HG03575 (cell line): Measurements from ENCODE around the gene AOPEP.

Experiments used
- ATAC-seq: cut with Tn5 transposase; IDR thresholded peaks from one replicate; pipeline ENCODE4 v1.9.1; 2021; ENCODE audit not compliant: unreplicated experiment, insufficient number of reproducible peaks, low FRiP score; ENCODE audit errors: extremely low read depth

Gene AOPEP

GRCh38 chr9:95085036-95085770 is 358.7 kb downstream of the AOPEP start:
- ATAC-seq = no peak

- no peak for ATAC-seq
These were observed 359.5 kb downstream of the AOPEP start for GRCh38 chr9:95085861-95086563.

GRCh38 chr9:95086564-95086955 is 360.1 kb downstream of the AOPEP start:
- no peak for ATAC-seq

- no peak for ATAC-seq
These were observed 361.3 kb downstream of the AOPEP start for GRCh38 chr9:95087659-95088242.

GRCh38 chr9:95088421-95089161 is 362.1 kb downstream of the AOPEP start:
- ATAC-seq = no peak

- ATAC-seq = no peak
These were observed 362.9 kb downstream of the AOPEP start for GRCh38 chr9:95089257-95090022.

- no peak for ATAC-seq
These were observed 363.7 kb downstream of the AOPEP start for GRCh38 chr9:95090023-95090791.

- ATAC-seq = no peak
These were observed 364.5 kb downstream of the AOPEP start for GRCh38 chr9:95090871-95091577.

GRCh38 chr9:95091601-95092261 is 365.2 kb downstream of the AOPEP start:
- ATAC-seq = no peak

GRCh38 chr9:95092262-95093072 is 366.0 kb downstream of the AOPEP start:
- no peak for ATAC-seq

- no peak for ATAC-seq
These were observed 367.1 kb downstream of the AOPEP start for GRCh38 chr9:95093586-95093985.

- no peak for ATAC-seq
These were observed 367.5 kb downstream of the AOPEP start for GRCh38 chr9:95094002-95094401.

GRCh38 chr9:95095641-95096355 is 369.3 kb downstream of the AOPEP start:
- ATAC-seq = no peak

GRCh38 chr9:95096381-95096780 is 369.9 kb downstream of the AOPEP start:
- ATAC-seq = no peak

GRCh38 chr9:95096807-95097206 is 370.3 kb downstream of the AOPEP start:
- ATAC-seq = no peak

GRCh38 chr9:95097279-95097678 is 370.8 kb downstream of the AOPEP start:
- no peak for ATAC-seq
